SHP77 treated with DMSO at 0.1 percent for 48 hours (cell line): Measurements from ENCODE around the gene PLEKHA6.
"Not testable (repeated sequence)": the region's sequence is repeated elsewhere in the genome, so short reads cannot be mapped to it uniquely, and the experiment has no call there.

Source experiments
- DNase-seq: peaks from one replicate; lab custom pipeline; 2025; lab: John Stamatoyannopoulos, UW

PLEKHA6 gene

DNA sequence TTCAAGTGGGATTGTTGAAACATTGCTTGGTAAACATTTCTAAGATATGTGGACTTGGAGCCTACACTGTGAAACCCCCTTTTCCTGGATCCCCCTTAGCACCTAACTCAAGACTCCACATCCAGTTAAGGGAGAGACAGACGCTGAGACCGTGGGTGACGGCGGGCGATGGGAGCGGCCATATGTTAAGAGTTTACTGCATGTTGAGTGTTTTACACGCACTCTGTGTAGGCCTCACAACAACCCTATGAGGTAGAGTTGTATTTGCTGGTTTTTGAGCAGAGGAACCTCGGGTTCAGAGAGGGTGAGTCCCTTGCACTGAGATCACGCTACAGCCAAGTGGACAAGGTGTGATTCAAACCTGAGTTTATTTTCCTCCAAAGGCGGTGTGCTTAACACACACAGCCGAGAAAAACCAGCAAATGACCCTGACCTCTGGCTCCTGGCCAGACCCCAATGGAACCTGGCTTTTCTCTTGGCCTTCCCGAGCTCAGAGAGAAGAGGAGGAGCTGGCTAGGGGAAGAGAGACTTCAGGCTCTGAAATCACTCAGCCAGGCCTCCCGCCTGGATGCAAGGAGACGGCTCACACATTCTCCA lies 99.0 kb downstream of the PLEKHA6 start:
- no peak for DNase-seq

DNA sequence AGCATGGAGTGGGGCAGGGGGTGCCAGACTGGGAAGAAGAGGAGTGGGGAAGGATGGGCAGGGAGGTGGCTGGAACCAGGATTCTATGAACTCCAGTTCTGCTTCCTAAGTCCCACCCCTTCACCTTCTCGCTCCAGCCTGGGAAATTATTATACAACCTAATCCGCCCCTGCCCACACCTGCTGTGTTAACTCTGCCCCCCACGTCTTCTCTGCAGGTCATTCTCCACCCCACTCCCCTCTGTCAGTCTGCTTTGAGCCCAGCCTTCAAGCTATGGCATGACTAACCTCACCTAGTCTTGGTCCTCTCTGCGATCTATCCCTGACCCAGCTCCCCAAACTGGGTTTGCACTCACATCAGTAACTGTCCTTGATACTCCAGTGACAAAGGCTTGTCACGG lies 99.9 kb downstream of the PLEKHA6 start:
- DNase-seq: no peak

DNA sequence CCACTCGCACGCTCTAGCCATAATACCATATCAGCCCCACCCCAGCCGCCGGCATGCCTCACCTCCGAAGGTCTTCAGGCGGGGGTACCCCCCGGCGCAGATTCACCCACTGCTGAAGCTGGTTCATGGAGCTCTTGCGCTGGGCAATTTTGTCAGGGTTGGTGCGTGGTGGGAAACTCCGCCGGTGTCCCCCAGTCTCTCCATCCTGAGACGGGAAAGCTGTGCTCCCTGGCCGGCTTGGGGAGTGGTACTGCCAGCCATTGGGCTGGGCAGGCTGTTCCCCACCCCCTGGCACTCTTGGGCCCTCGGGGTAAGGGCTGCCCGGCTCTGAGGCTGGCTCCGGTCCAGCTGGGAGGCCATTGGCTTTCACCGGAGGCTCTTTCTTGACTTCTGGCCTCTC lies 100.5 kb downstream of the PLEKHA6 start:
- no peak for DNase-seq

DNA sequence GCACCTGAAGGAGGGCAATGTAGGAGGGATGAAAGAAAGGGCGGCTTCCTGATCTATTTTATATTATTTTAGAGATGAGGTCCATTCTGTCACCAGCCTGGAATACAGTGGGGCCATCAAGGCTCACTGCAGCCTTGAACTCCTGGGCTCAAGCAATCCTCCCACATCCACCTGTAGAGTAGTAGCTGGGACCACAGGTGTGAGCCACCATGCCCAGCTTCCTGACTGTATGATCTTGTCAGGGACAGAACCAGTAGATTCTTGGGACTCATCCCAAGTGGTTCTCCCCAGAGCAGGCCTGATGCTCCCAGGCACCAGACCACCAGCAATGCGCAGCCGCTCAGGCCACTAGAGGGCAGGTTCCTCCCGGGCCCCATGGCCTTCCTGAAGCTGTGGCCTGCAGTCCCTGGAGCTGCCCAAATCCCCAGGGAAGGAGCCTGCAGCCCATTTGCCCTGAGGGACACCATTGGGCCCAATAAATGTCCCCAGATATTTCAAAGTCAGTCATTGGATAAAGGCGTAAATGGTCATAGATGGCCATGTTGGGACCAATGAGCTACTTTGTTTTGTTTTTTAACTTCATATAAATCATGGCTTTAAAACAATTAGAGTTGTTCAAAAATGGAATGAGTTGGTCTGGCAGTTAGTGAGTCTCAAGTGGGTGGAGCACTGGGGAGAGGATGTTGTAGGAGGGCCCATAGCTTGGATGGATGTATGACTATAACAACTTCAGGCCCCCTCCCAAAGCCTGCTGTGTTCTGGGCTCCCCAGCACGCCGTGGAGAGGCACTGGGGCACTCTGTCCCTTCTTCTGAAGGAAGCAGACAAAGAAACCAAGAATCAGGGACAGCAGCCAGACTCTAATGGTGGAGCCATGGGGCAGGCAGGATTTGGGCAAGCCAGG lies 101.3 kb downstream of the PLEKHA6 start:
- DNase-seq: no peak

DNA sequence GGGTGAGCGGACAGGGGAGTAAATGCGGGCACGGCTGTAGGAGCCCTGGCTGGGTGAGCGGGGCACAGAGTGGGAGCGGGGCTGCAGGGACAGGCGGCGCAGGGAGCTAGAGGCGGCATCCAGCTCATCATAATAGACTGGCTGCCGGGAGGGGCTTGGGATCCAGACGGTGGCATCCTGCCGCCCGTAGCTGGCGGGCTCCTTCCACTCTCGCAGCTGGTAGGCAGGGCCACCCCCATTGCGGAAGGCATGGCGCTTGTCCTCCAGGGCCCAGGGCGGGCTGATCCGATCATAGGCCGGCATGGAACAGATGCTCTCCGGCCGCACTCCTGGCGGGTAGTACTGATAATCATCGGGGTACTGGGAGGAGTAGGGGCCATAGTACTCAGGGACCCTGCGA lies 102.3 kb downstream of the PLEKHA6 start:
- DNase-seq: no peak

DNA sequence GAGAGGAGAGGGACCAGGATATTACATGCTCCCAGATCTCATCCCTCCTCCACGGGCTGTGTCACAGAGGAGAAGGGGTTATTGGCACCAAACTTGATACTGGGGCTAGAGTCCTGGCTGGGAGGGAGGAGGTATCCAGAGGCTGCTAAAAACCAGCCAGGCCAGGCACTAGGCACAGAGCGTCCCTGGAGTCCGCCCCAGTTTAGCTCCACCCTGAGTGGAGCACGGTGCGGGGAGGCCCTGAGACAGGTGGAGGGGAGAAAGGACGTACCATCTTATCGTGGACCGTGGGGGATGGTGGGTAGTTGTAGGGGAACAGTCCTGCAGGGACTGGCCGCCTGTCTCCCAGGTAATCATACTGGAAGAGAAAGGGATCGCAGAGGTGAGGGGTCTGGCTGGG lies 103.2 kb downstream of the PLEKHA6 start:
- no peak for DNase-seq

DNA sequence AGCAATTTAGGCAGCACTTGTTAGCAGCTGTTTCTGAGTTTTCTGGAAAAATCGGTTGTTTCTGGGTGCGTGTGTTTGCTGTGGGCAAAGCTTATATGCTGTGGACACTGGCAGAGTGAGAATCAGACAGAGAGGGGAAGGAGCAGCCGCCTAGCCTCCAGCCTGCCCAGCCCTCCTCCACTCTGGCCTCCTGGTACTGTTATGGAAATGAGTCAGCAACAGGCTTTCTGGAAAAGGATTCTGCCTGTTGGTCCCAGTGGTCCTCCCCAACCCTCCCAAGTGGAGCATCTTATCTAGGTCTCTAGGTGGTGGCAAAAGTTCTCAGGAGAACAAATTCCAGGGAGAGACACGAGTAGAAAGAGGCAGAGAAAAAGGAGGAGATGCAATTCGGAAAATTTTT lies 103.8 kb downstream of the PLEKHA6 start:
- no peak for DNase-seq

DNA sequence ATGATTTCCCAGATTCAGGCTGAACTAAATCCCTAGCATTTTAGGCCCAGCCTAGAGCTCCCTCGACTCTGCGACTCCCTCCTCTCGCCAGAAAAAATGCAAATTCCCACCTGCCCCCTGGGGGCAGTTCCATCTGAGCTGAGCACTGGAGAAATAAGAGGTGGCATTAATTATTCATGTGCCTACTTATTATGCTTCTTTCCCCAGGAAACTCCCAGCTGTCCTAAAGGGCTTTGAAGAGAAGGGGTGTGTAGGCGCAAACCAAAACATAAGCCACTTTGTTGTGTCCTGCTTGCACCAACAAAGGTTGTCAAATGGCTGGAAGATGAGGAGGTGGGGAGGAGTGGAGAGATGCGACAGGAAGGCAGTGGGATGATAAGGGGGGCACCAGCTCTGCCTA lies 104.5 kb downstream of the PLEKHA6 start:
- DNase-seq: no peak

DNA sequence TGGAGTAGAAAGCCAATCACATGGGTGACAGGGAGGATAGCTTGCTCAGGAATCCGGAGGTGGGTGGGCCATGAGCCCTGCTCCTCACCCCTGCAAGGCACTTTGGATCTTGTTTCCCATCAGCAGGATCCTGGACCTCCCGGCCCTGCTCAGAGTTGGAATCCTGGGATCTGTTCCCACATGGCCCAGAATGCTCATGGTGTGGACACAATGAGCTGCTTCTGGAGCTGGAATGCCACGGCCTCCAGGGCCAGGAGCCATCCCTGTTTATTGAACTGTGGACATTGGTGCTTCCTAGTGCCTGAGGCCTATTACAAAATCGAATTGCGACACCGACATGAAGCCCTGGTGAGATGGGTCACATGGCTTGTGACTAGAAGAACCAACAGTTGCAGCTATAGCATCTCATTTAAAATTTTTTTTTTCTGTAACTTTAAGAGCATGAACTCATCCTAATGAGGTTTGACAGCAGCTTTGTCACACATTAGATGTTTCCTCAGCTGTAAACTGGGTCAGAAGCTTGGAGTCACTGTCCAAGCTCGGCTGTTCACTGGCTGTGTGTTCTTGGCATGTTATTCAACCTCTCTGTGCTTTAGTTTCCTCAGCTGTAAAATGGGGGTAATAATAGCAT lies 105.6 kb downstream of the PLEKHA6 start:
- DNase-seq: no peak

DNA sequence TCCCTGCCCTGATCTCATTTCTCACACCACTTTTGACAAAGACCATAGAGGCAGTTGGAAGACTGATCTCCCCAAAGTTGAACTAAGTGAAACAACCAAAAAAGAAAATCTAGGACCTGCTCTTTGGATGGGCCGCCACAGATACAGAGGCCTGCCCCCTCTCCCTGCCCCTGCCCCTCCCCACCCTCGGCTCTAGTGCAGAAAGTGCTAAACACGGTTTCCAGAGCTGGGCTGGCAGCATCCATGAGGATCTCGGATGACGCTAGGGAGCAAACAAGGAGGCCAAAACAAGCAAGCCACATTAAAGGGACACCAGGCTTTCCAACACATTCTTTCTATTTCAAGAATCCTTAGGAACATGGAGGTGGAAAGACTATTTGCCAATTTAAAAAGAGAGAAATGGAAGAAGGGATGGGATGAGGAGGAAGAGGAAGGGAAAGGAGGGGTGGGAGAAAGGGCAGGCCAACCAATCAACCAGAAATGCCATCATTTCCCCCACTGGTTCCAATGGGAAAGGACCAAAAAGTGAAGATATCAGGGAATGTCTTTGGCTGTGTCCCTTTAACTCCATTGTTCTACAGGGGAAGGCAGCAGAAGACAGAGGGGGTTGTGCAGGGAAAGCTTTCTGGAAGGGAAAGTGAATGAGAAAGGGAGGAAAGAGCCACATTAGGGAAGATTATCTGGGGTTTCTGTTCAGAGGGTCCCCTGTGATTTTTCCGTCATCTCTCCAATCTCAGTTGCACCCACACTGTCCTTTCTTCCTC lies 107.6 kb downstream of the PLEKHA6 start:
- no peak for DNase-seq

DNA sequence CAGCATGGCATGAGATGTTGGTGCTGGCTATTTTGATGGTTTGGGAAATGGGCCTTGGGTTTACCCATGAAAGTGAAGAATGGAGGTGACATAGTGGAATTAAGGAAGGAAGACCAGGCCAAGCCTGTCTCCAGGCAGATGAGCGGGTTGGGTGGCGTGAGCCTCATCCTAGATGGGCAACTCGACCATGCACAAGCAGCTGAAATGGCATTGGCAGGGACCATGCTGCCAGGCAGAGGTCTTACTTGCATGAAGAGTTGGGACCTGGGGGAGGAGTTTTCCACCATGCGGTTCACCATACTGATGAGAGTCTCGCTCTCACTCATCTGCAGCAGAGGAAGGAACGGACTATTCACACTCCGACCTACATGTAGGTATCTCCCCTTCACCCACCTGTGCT lies 108.4 kb downstream of the PLEKHA6 start:
- no peak for DNase-seq

DNA sequence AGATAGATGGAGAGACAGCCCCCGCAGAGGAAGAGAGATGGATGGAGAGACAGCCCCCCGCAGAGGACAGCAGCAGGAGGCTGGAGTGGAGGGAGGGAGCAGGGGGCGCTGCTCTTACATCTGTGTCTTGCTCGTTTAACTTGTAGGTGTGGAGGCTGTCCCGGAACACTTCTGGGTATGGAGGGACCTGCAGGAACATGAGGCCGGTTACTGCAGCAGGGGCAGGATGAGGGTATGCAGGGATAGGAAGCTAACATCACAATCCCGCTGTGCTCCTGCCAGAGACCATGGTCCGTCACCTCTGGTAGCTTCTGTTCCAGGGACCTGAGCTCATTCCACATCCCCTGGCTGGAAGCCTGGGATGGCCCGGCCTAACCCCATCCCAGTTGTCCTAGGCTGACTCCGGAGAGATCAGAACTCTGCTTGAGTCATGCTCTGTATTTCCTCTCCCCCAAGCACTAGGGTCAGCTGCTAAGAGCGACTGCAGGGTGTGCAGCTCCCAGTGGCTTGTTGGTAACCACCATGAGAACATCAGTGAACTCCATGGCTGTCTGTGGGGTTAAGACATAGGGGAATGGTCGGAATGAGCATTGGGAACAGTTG lies 109.2 kb downstream of the PLEKHA6 start:
- no peak for DNase-seq

DNA sequence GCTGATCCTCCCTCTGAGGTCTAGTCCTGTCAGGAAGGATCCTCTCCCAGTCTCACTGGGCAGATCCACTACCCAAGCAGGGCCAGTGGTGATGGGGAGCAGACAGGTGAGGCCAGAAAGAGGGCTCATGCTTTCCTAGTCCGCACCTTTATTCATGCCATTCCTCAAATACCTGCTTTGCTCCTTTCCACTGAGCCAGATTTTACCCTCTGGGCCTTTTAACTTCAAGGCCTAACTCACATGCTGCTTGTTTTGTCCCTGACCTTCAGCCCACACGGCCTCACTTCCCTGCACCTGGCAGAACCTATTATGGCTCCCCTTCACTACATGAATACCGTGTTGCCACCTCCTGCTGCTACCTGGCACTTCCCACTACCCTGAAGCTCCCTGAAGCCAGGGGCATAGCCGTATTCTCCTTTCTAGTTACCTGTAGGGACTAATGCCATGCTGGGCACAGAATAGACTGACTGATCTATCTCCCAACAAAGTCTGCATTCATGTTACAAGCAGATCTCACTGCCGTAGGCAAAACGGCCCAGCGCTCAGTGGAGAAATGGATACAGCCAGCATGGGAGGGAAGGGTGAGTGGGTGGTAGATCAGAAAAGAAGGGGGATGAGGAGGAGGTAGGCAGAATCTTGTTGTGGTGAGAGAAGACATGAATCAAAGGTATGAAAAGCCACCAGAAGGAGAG lies 109.8 kb downstream of the PLEKHA6 start:
- no peak for DNase-seq

DNA sequence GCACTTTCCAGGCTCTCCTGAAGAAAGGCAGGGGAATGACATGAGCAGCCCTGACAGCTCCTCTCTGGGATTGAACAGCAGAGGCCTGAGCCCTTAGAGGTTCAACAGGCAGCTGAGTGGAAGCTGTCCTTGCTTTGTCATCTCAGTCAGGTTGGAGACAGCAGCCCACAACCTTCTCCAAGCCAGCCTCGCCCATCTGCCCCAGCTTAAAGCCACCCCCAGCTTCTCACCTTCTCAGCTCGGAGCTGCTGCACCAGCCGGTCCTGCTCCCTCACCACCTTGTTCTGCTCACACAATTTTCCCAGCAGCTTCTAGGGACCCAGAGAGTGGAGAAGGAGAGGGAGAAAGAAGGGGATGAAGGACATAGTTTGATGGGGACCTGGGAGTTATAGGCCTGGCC lies 110.8 kb downstream of the PLEKHA6 start:
- DNase-seq: no peak

DNA sequence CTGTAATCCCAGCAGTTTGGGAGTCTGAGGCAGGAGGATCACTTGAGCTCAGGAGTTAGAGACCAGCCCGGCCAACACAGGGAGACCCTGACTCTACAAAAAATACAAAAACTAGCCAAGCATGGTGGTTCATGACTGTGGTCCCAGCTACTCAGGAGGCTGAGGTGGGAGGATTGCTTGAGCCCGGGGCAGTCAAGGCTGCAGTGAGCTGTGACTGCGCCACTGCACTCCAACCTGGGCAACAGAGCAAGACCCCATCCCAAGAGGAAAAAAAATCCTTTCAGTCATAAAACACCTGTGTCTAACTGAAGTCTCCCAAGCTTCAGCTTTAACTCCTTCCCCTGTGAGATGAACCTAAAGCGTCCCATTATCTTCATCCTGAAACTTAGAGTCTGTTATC lies 112.9 kb downstream of the PLEKHA6 start:
- DNase-seq: no peak

DNA sequence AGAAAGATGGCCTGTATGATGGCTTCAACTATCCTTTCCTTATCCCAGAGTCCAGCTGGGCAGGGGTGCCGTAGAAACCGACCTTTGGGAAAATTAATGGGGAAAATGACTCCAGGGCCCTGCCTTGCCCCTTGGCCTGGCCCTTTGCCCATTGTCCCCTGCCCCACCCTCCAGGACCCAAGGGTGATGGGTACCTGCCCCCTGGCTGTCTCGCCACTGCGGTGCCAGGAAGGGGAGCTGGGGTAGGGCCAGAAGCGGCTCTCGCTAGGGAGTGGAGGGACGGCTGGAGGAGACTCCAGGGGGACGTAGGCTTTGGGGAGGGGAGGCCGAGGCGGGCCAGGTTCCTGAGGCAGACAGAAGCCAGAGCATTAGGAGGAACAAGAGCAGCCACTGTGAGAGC lies 116.8 kb downstream of the PLEKHA6 start:
- no peak for DNase-seq

DNA sequence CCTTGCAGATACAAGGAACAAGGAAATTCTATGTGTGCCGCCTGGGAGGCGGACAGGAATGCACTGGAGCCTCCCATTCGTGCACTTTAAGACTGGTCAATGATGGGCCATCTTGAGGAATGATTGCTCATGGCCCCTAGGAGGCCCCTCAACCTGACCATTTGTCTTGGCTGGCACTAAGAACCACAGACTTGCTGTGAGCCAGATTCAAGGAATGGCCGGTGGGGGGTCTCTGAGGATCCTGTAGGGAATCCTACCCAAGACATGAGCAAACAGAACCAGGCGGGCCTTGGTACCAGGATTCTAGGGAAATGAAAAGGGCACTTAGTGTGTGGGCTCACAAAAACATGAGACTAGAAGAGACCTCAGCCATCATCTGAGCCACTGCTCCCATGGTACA lies 117.8 kb downstream of the PLEKHA6 start:
- no peak for DNase-seq

DNA sequence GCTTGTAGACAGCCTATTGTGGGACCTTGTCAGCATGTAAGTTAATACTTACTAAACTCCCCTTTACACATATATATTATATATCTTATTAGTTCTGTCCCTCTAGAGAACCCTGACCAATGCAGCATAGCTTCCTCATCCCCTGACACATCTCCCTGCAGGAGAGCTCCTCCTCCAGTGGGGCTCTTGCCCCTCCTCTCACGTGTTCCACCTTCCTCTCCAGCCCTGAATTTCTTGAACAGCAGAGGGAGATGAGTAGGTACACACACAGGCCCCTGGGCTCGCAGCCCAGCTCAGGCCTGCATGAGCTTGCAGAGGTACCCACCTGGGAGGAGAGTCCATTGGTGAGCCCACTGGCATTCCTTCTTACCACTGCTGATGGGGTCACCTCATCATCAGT lies 118.7 kb downstream of the PLEKHA6 start:
- DNase-seq: no peak

DNA sequence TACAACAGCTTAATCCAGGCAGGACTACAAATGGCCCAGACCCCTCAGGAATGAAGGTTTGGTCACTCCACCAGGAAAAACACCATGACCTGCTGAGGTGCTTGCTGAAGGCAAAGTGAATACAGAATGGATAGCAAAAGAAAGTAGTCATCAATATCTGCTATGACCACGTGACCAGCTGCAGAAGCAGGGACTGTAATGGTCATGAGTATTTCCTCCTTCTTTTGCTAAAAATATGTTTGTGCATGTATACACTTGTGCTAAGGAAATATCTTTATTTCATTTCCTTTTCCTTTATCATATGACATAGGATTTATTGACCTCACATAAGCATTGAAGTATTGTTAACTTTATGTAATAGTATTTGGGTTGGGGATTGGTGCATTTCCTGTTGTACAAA lies 119.5 kb downstream of the PLEKHA6 start:
- no peak for DNase-seq

DNA sequence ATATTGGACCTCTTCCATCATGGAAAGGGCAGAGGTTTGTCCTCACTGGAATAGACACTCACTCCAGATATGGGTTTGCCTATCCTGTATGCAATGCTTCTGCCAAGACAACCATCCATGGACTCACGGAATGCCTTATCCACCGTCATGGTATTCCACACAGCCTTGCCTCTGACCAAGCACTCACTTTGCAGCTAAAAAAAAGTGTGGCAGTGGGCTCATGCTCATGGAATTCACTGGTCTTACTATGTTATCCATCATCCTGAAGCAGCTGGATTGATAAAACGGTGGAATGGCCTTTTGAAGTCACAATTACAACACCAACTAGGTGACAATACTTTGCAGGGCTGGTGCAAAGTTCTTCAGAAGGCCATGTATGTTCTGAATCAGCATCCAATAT lies 120.3 kb downstream of the PLEKHA6 start:
- DNase-seq: not testable (repeated sequence)

DNA sequence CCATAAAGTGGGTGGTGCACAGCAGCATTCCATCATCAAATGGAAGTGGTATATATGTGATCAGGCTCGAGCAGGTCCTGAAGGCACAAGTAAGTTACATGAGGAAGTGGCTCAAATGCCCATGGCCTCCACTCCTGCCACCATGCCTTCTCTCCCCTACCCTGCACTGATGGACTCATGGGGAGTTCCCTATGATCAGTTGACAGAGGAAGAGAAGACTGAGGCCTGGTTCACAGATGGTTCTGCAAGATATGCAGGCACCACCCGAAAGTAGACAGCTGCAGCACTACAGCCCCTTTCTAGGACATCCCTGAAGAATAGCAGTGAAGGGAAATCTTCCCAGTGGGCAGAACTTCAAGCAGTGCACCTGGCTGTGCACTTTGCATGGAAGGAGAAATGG lies 121.2 kb downstream of the PLEKHA6 start:
- DNase-seq: not testable (repeated sequence)
